Loucy (cell line): Measurements from ENCODE around the gene FGFR4.

Experiments
- EZH2phosphoT487 ChIP-seq: fragments of 200-600 bp; IDR thresholded peaks from 2 replicates; pipeline ENCODE4 v1.6.1; 2018; ENCODE audit warnings: antibody characterized with exemption, mild to moderate bottlenecking, moderate library complexity, borderline replicate concordance
- TF ChIP-seq, protein P1 (sequence below): fragments of 200-600 bp; sonication (generic); conservative IDR thresholded peaks from 2 replicates; pipeline ENCODE4 v1.5.1; 2014; ENCODE audit warnings: mild to moderate bottlenecking, antibody characterized with exemption, low read length

DNA sequence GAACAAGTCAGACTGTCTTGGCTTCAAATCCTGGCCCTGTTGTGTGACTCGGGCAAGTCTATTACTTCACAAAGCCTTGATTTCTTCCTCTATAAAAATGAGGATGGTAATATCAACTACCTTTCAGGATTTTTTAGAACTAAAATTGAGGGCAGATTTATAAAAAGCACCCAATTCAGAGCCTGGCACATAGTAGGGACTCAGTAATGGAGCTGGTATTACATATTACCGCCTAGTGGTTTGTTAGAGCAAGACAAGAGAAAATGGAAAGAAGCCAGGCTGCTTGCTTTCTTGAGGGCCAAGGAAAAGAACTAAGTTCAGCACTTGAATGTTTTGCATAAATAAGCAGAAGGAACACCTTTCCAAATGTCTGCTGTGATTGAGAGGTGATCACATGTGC is 44.8 kb upstream of the FGFR4 start:
- TF ChIP-seq, protein P1, sequence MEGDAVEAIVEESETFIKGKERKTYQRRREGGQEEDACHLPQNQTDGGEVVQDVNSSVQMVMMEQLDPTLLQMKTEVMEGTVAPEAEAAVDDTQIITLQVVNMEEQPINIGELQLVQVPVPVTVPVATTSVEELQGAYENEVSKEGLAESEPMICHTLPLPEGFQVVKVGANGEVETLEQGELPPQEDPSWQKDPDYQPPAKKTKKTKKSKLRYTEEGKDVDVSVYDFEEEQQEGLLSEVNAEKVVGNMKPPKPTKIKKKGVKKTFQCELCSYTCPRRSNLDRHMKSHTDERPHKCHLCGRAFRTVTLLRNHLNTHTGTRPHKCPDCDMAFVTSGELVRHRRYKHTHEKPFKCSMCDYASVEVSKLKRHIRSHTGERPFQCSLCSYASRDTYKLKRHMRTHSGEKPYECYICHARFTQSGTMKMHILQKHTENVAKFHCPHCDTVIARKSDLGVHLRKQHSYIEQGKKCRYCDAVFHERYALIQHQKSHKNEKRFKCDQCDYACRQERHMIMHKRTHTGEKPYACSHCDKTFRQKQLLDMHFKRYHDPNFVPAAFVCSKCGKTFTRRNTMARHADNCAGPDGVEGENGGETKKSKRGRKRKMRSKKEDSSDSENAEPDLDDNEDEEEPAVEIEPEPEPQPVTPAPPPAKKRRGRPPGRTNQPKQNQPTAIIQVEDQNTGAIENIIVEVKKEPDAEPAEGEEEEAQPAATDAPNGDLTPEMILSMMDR, result no peak
- no peak for TF ChIP-seq EZH2phosphoT487
